Gastroesophageal sphincter (tissue), 4 donors: ENCODE data around the gene MOV10L1. TPM values are rescaled to one million over a fixed set of nuclear protein-coding genes. Genes with fewer than 3 reads are reported as not detected.

ENCODE experiments used
- ATAC-seq: fragments of 150-250 bp; one replicate; pipeline ENCODE4 v1.9.1; 2016; ENCODE audit warnings: mild to moderate bottlenecking, moderate library complexity
- H3K27ac ChIP-seq, 4 donors: fragments of 200-600 bp; sonication (generic) in 3 of 4; 1 replicate in 3 of 4; 2 replicates in 1 of 4; pipeline ENCODE4 v1.5.1; 2016 to 2019
- H3K27me3 ChIP-seq: fragments of 200-600 bp; sonication (generic); one replicate; pipeline ENCODE4 v1.5.1; 2019
- H3K36me3 ChIP-seq, 2 donors: fragments of 200-600 bp; sonication (generic); one replicate each; pipeline ENCODE4 v1.5.1; 2019; ENCODE audit warnings: control low read depth in 1 of 2
- H3K4me1 ChIP-seq, 3 donors: fragments of 200-600 bp; sonication (generic); 1 replicate in 2 of 3; 2 replicates in 1 of 3; pipeline ENCODE4 v1.5.1; 2016 to 2019; ENCODE audit warnings: control low read depth in 2 of 3
- H3K4me3 ChIP-seq, 2 donors: fragments of 200-600 bp; sonication (generic); one replicate each; pipeline ENCODE4 v1.5.1; 2019; ENCODE audit warnings: mild to moderate bottlenecking in 1 of 2, moderate library complexity in 1 of 2
- H3K9me3 ChIP-seq, 3 donors: fragments of 200-600 bp; sonication (generic); one replicate each; pipeline ENCODE4 v1.5.1; 2017 to 2019; ENCODE audit warnings: control low read depth in 2 of 3
- CTCF ChIP-seq, 4 experiments: fragments of 200-600 bp in 2 of 4; fragments of 450-650 bp in 2 of 4; sonication (generic) in 1 of 4; IDR thresholded peaks; one replicate each; pipeline ENCODE4 v1.5.1; 2017 to 2019; ENCODE audit warnings: antibody characterized with exemption in 4 of 4, mild to moderate bottlenecking in 2 of 4, moderate library complexity in 2 of 4
- EP300 ChIP-seq: sonication (generic); formaldehyde crosslinking; IDR thresholded peaks from one replicate; pipeline ENCODE4 v1.6.1; 2017; ENCODE audit warnings: antibody characterized with exemption, mild to moderate bottlenecking
- POLR2A ChIP-seq, 2 donors: fragments of 450-650 bp; IDR thresholded peaks; one replicate each; pipeline ENCODE4 v1.6.1; 2017; ENCODE audit warnings: antibody characterized with exemption in 2 of 2, mild to moderate bottlenecking in 2 of 2, moderate library complexity in 1 of 2
- POLR2AphosphoS5 ChIP-seq: sonication (generic); formaldehyde crosslinking; IDR thresholded peaks from one replicate; pipeline ENCODE4 v1.6.1; 2017; ENCODE audit warnings: antibody characterized with exemption
- WGBS, 2 donors: methylation state at CpG; one replicate each; pipeline ENCODE4 v1.1.5; 2018; ENCODE audit warnings: low coverage in 1 of 2; 5-methylcytosine and 5-hydroxymethylcytosine counted together
- total RNA-seq, 4 donors: library from RNA; depleted of rRNA; stranded (reverse); fragments of >200 nt; gene quantifications; one replicate each; pipeline ENCODE4 v1.1.0, GENCODE V29; 2016

Gene MOV10L1
- total RNA-seq, 4 donors from 2014 or later, result 0.78 TPM; not detected in 3

- ATAC-seq, result no peak
- Histone ChIP-seq H3K9me3 (no peaks in the 10 kb centered on the region), H3K4me1 (peaks cover 0 to 39% (median 6%) of the 10 kb centered on the region in 3 donors), H3K27ac (no peak overlapping the region), H3K27me3 (no peaks in the 10 kb centered on the region), H3K36me3 (peaks cover 0 to 56% of the 10 kb centered on the region in 2 donors), H3K4me3 (no peak overlapping the region)
- TF ChIP-seq POLR2A (IDR thresholded peaks at IDR 0.05), result no peak
- TF ChIP-seq EP300, result no peak
- TF ChIP-seq POLR2AphosphoS5, result no peak
- TF ChIP-seq CTCF (IDR thresholded peaks at IDR 0.05), result no peak
- WGBS, 2 donors, result no CpG with 5 or more reads among the region's 18 CpGs
Measured at GRCh38 chr22:50196256-50196655, 106.5 kb downstream of the MOV10L1 start.

GRCh38 chr22:50197000-50197800, 107.4 kb downstream of the MOV10L1 start:
- no peak for TF ChIP-seq POLR2A (IDR thresholded peaks at IDR 0.05)
- no peak for TF ChIP-seq CTCF (IDR thresholded peaks at IDR 0.05)
- no peak for TF ChIP-seq EP300
- no peak for TF ChIP-seq POLR2AphosphoS5
- ATAC-seq, result no peak
- H3K4me3 ChIP-seq, result no peak overlapping the region
- H3K36me3 ChIP-seq, result peaks cover 0 to 56% of the 10 kb centered on the region in 2 donors
- peaks cover 0 to 39% (median 9%) of the 10 kb centered on the region in 3 donors for H3K4me1 ChIP-seq
- no CpG with 5 or more reads among the region's 23 CpGs for WGBS, 2 donors
- no peaks in the 10 kb centered on the region for H3K27me3 ChIP-seq
- no peaks in the 10 kb centered on the region for H3K9me3 ChIP-seq
- no peak overlapping the region for H3K27ac ChIP-seq

- H3K4me1 ChIP-seq, result peaks cover 0 to 39% (median 14%) of the 10 kb centered on the region in 3 donors
- H3K36me3 ChIP-seq, result peaks cover 0 to 54% of the 10 kb centered on the region in 2 donors
- WGBS, 2 donors, result no CpG with 5 or more reads among the region's 61 CpGs
- no peak overlapping the region for H3K27ac ChIP-seq
- no peaks in the 10 kb centered on the region for H3K27me3 ChIP-seq
- TF ChIP-seq POLR2A (IDR thresholded peaks at IDR 0.05) (no peak), POLR2AphosphoS5 (no peak), CTCF (IDR thresholded peaks at IDR 0.05) (no peak), EP300 (no peak)
- no peaks in the 10 kb centered on the region for H3K9me3 ChIP-seq
- H3K4me3 ChIP-seq, result no peak overlapping the region
- ATAC-seq, result no peak
Measured at GRCh38 chr22:50197856-50198623, 108.2 kb downstream of the MOV10L1 start.

GRCh38 chr22:50198624-50199017, 108.8 kb downstream of the MOV10L1 start:
- TF ChIP-seq POLR2A (IDR thresholded peaks at IDR 0.05), result no peak
- no peak for TF ChIP-seq POLR2AphosphoS5
- TF ChIP-seq CTCF (IDR thresholded peaks at IDR 0.05), result no peak
- no peak for TF ChIP-seq EP300
- WGBS, 2 donors, result no CpG with 5 or more reads among the region's 16 CpGs
- no peak overlapping the region for H3K4me3 ChIP-seq
- H3K27ac ChIP-seq, result no peak overlapping the region
- H3K36me3 ChIP-seq, result peaks cover 0 to 52% of the 10 kb centered on the region in 2 donors
- no peaks in the 10 kb centered on the region for H3K27me3 ChIP-seq
- no peak for ATAC-seq
- H3K9me3 ChIP-seq, result no peaks in the 10 kb centered on the region
- peaks cover 0 to 39% (median 14%) of the 10 kb centered on the region in 3 donors for H3K4me1 ChIP-seq
